K562 (cell line): Measurements from ENCODE around the gene SPDYE4. TPM values are rescaled to one million over a fixed set of nuclear protein-coding genes. Genes with fewer than 3 reads are reported as not detected.

Experiments
- ATAC-seq: fragments of 200-7000 bp; cut with Tn5 transposase; 3 replicates; pipeline ENCODE4 v1.9.1; 2020; ENCODE audit warnings: moderate library complexity
- BruUV-seq: library from RNA; stranded (reverse); fragments of 400-500 nt; replicated peaks from 2 replicates; lab custom pipeline; 2021; lab: Mats Ljungman, UMichigan
- CTCF ChIA-PET: fragments of 300-600 bp; formaldehyde crosslinking; extraction: SDS; loops from one replicate; lab custom pipeline; 2021; ENCODE audit warnings: low intra/inter-chr PET ratio; lab: Yijun Ruan, JAX
- POLR2A ChIA-PET: fragments of 300-600, 350-650 bp; sonication (Branson Sonifier 250); formaldehyde crosslinking; extraction: SDS; loops from one replicate; lab custom pipeline; 2021; ENCODE audit warnings: antibody characterized with exemption, inconsistent platforms; lab: Yijun Ruan, JAX
- DNase-seq, 4 experiments: peaks; one replicate each; pipeline versions ENCODE4 v3.0.0 to v3.0.0-alpha.2; 2011 to 2018; ENCODE audit warnings: low spot score in 3 of 4, mixed read lengths in 3 of 4; ENCODE audit errors: extremely low read depth in 1 of 4
- FAIRE-seq: peaks from 2 replicates; lab custom pipeline; 2011; peaks lifted over from hg19 to GRCh38; lab: Jason Lieb, UNC
- H2AFZ ChIP-seq: 2 replicates; pipeline ENCODE4 v1.6.0; 2011; ENCODE audit warnings: low read depth, low read length, control low read depth, inconsistent platforms
- H3K27ac ChIP-seq: fragments of 200-600 bp; 3 replicates; pipeline ENCODE4 v1.8.0; 2011; ENCODE audit warnings: low read depth, mild to moderate bottlenecking, control low read depth, inconsistent platforms, low read length, moderate library complexity, mixed read lengths; ENCODE audit errors: extremely low read depth
- H3K27me3 ChIP-seq, 2 experiments: fragments of 300-600 bp in 1 of 2; 2 replicates in 1 of 2; 3 replicates in 1 of 2; pipeline versions ENCODE4 v1.6.0 to v1.8.0; 2011; ENCODE audit warnings: inconsistent platforms in 2 of 2, low read length in 2 of 2, mild to moderate bottlenecking in 1 of 2, mixed read lengths in 1 of 2, moderate library complexity in 1 of 2; ENCODE audit not compliant: control insufficient read depth in 2 of 2, insufficient read depth in 2 of 2
- H3K36me3 ChIP-seq: fragments of 300-600 bp; 3 replicates; pipeline ENCODE4 v1.8.0; 2011; ENCODE audit warnings: mild to moderate bottlenecking, low read length, inconsistent platforms; ENCODE audit not compliant: control insufficient read depth, insufficient read depth
- H3K4me1 ChIP-seq, 2 experiments: fragments of 200-600 bp in 1 of 2; replicated peaks in 1 of 2; 2 replicates in 1 of 2; 3 replicates in 1 of 2; pipeline versions ENCODE4 v1.5.1 to v1.8.0; 2011; ENCODE audit warnings: inconsistent platforms in 2 of 2, low read length in 2 of 2, mild to moderate bottlenecking in 1 of 2, mixed read lengths in 1 of 2, moderate library complexity in 1 of 2; ENCODE audit not compliant: control insufficient read depth in 2 of 2, insufficient read depth in 2 of 2
- H3K4me2 ChIP-seq: 2 replicates; pipeline ENCODE4 v1.6.1; 2011; ENCODE audit warnings: low read length, control low read depth, inconsistent platforms, mixed read lengths; ENCODE audit not compliant: insufficient read depth
- H3K4me3 ChIP-seq: fragments of 200-600 bp; sonication (generic), shearing (Covaris generic); 2 replicates; pipeline ENCODE4 v1.5.1; 2016; ENCODE audit warnings: control low read depth, inconsistent platforms
- H3K79me2 ChIP-seq: fragments of 200-600 bp; 3 replicates; pipeline ENCODE4 v1.8.0; 2011; ENCODE audit warnings: low read length, inconsistent platforms; ENCODE audit not compliant: control insufficient read depth, insufficient read depth
- H3K9ac ChIP-seq, 2 experiments: 2 replicates each; pipeline versions ENCODE4 v1.6.0 to v1.6.1; 2011; ENCODE audit warnings: low read depth in 2 of 2, low read length in 2 of 2, control low read depth in 1 of 2, inconsistent platforms in 1 of 2, mild to moderate bottlenecking in 1 of 2, mixed read lengths in 1 of 2; ENCODE audit not compliant: insufficient read depth in 1 of 2
- H3K9me1 ChIP-seq: one replicate; pipeline ENCODE4 v1.6.0; 2011; ENCODE audit warnings: inconsistent platforms, mild to moderate bottlenecking, low read length, moderate library complexity; ENCODE audit not compliant: control insufficient read depth, insufficient read depth
- H3K9me3 ChIP-seq: replicated peaks from 2 replicates; pipeline ENCODE4 v1.5.1; 2011; ENCODE audit warnings: low read depth, low read length, inconsistent platforms; ENCODE audit not compliant: control insufficient read depth, insufficient read depth
- H4K20me1 ChIP-seq: replicated peaks from 2 replicates; pipeline ENCODE4 v1.6.1; 2011; ENCODE audit warnings: low read length, inconsistent platforms, mixed read lengths; ENCODE audit not compliant: control insufficient read depth, insufficient read depth
- CHCHD3 ChIP-seq: fragments of 250-450 bp; sonication (Bioruptor Pico); IDR thresholded peaks from 2 replicates; pipeline ENCODE4 v2.1.2; 2022; ENCODE audit warnings: mild to moderate bottlenecking
- IFI16 ChIP-seq: fragments of 250-450 bp; sonication (Bioruptor Pico); IDR thresholded peaks from 2 replicates; pipeline ENCODE4 v2.1.2; 2022; ENCODE audit warnings: mild to moderate bottlenecking, inconsistent platforms
- IRF9 ChIP-seq: fragments of 450-650 bp; IDR thresholded peaks from 2 replicates; pipeline ENCODE4 v1.6.1; 2016; ENCODE audit warnings: missing biosample characterization, missing genetic modification characterization
- MXI1 ChIP-seq: IDR thresholded peaks from 2 replicates; pipeline ENCODE4 v1.6.1; 2011; ENCODE audit warnings: low read depth, mild to moderate bottlenecking, improper control_type of control experiment, low read length
- NEUROD1 ChIP-seq: fragments of 150-350 bp; IDR thresholded peaks from 2 replicates; pipeline ENCODE4 v1.6.1; 2014; ENCODE audit warnings: borderline replicate concordance, low read length, low read depth; ENCODE audit not compliant: partially characterized antibody
- PHF21A ChIP-seq: fragments of 450-650 bp; IDR thresholded peaks from 2 replicates; pipeline ENCODE4 v1.6.1; 2017; ENCODE audit warnings: low read depth, borderline replicate concordance
- SRSF3 ChIP-seq: fragments of 200-400 bp; formaldehyde crosslinking; IDR thresholded peaks from 2 replicates; pipeline ENCODE4 v1.6.1; 2016; ENCODE audit warnings: mild to moderate bottlenecking, low read length, moderate library complexity; ENCODE audit not compliant: insufficient read depth
- TBL1XR1 ChIP-seq, 2 experiments: IDR thresholded peaks; 2 replicates each; pipeline ENCODE4 v1.6.1; 2012; ENCODE audit warnings: improper control_type of control experiment in 2 of 2, low read length in 2 of 2, mild to moderate bottlenecking in 1 of 2
- USF1 ChIP-seq: sonication (generic); formaldehyde crosslinking; IDR thresholded peaks from 2 replicates; pipeline ENCODE4 v1.9.0; 2022; ENCODE audit warnings: mild to moderate bottlenecking, missing genetic modification reagents
- YBX1 ChIP-seq: fragments of 450-650 bp; IDR thresholded peaks from 2 replicates; pipeline ENCODE4 v1.7.1; 2016; ENCODE audit warnings: mild to moderate bottlenecking
- ZMIZ1 ChIP-seq, 2 experiments: fragments of 150-350 bp in 1 of 2; IDR thresholded peaks; 2 replicates each; pipeline ENCODE4 v1.6.1; 2012 to 2016; ENCODE audit warnings: low read depth in 2 of 2, low read length in 2 of 2, mild to moderate bottlenecking in 1 of 2, moderate library complexity in 1 of 2
- ZNF24 ChIP-seq: fragments of 450-650 bp; IDR thresholded peaks from 2 replicates; pipeline ENCODE4 v1.6.1; 2016
- ZNF518B ChIP-seq: fragments of 250-450 bp; sonication (Bioruptor Pico); IDR thresholded peaks from 2 replicates; pipeline ENCODE4 v1.5.0; 2021; ENCODE audit warnings: mild to moderate bottlenecking, moderate library complexity
- WGBS: fragments of 100-300 bp; shearing (Covaris generic); methylation state at CpG from one replicate; pipeline ENCODE4 v1.1.6; 2016; ENCODE audit warnings: low coverage, mixed read lengths; ENCODE audit not compliant: insufficient coverage; ENCODE audit errors: missing lambda C conversion rate; 5-methylcytosine and 5-hydroxymethylcytosine counted together
- in situ Hi-C: fragments of 300-500 bp; cut with MboI; formaldehyde crosslinking; loops from 4 replicates; pipeline ENCODE4 v1.15.0; 2018; ENCODE audit warnings: inconsistent platforms, mixed read lengths
- intact Hi-C: fragments of 100-400 bp; cut with micrococcal nuclease; formaldehyde crosslinking; loops from 2 replicates; pipeline ENCODE4 v1.14.2; 2022
- polyA plus RNA-seq, 8 experiments: library from polyadenylated mRNA; depleted of rRNA in 4 of 8; stranded (reverse) in 5 of 8; unstranded in 3 of 8; fragments of >200 nt; fragmentation: Nextera tagmentation in 2 of 8; fragmentation: Illumina TruSeq in 1 of 8; extraction: Ambion mirVana in 2 of 8; extraction: Trizol in 1 of 8; gene quantifications; 2 replicates each; pipeline versions ENCODE4 v1.2.1 to v1.2.3, GENCODE V29; 2011 to 2014; ENCODE audit warnings: inconsistent platforms in 1 of 8, missing spikeins in 1 of 8
- total RNA-seq, 7 experiments: library from RNA; depleted of rRNA in 6 of 7; stranded (reverse); fragments of >200 nt in 6 of 7; fragmentation: Illumina TruSeq in 2 of 7; extraction: Trizol in 2 of 7; gene quantifications; 2 replicates each; pipeline versions ENCODE4 v1.2.1 to v1.2.3, GENCODE V29; 2011 to 2021; ENCODE audit warnings: low replicate concordance in 1 of 7

SPDYE4 gene
- total and polyA plus RNA-seq, 9 of the 15 experiments (the other 6 are each of a cell fraction or from before 2014, with no cell fraction given): not detected

- FAIRE-seq (no peak), ATAC-seq (no peak), DNase-seq (no peak)
- no peaks in the 10 kb centered on the region for H3K9me3 ChIP-seq
- H3K4me2 ChIP-seq: no peak overlapping the region
- no peak overlapping the region for H3K4me3 ChIP-seq
- no peak for TF ChIP-seq IFI16 (CRISPR knock-in tag)
- TF ChIP-seq TBL1XR1 (IDR thresholded peaks at IDR 0.05; ENCODE audit: low read length in 2 of 2): no peak
- TF ChIP-seq PHF21A: no peak
- no peak for TF ChIP-seq IRF9 (tag)
- no peak for TF ChIP-seq SRSF3
- TF ChIP-seq MXI1: no peak
- no peak for TF ChIP-seq CHCHD3
- no peak for TF ChIP-seq USF1
- TF ChIP-seq NEUROD1: no peak
- TF ChIP-seq YBX1: no peak
- no peak for TF ChIP-seq ZNF24
- no peak for TF ChIP-seq ZMIZ1 (IDR thresholded peaks at IDR 0.05; ENCODE audit: low read depth in 2 of 2, low read length in 2 of 2)
- TF ChIP-seq ZNF518B (CRISPR knock-in tag): no peak
- peaks cover 4% of the 10 kb centered on the region; the same call in 1 of the 2 replicates for H4K20me1 ChIP-seq
- no peak overlapping the region for H2AFZ ChIP-seq
- peaks cover 0 to 5% of the 10 kb centered on the region in 2 experiments; a peak in 2 of 5 replicates for H3K4me1 ChIP-seq
- POLR2A ChIA-PET: interaction anchor here (0.7 kb wide), 1 partner anchor 24 kb away, joined by 3 read pairs; no protein-coding TSS in a partner anchor
- H3K79me2 ChIP-seq: no peaks in the 10 kb centered on the region
- in situ Hi-C loops: no loop called here
- 0% methylated on average over 5 of the region's 7 CpGs for WGBS
- peaks cover 2 to 29% of the 10 kb centered on the region in 2 experiments; a peak in 3 of 5 replicates for H3K27me3 ChIP-seq
- no peak overlapping the region for H3K9ac ChIP-seq
- intact Hi-C loops: loop anchor here (5.0 kb wide), 1 partner anchor 65 kb away; no protein-coding TSS in a partner anchor
- CTCF ChIA-PET: no interaction called here
- H3K36me3 ChIP-seq: no peaks in the 10 kb centered on the region
- no TSS peak for BruUV-seq
- H3K27ac ChIP-seq: no peak overlapping the region
- no peaks in the 10 kb centered on the region for H3K9me1 ChIP-seq
These were observed 25.8 kb downstream of the SPDYE4 start for GRCh38 chr17:8732406-8733085.
